Neural cell (in vitro differentiated cells): Measurements from ENCODE around the gene ATP6AP1. TPM values are rescaled to one million over a fixed set of nuclear protein-coding genes. Genes with fewer than 3 reads are reported as not detected.

Experiments used
- H2AFZ ChIP-seq: fragments of 200-600, 300-800 bp; sonication (generic), shearing (Covaris generic); 2 replicates; pipeline ENCODE4 v1.6.0; 2014; ENCODE audit warnings: low read depth, mild to moderate bottlenecking, antibody characterized with exemption, low read length, moderate library complexity
- H3F3A ChIP-seq: fragments of 200-600 bp; shearing (Covaris generic); 2 replicates; pipeline ENCODE4 v1.6.1; 2016; ENCODE audit warnings: mild to moderate bottlenecking, moderate library complexity, mixed read lengths, antibody characterized with exemption, low read length; ENCODE audit not compliant: insufficient read depth, poor library complexity, severe bottlenecking
- H3K27ac ChIP-seq: fragments of 200-600, 300-800 bp; sonication (generic), shearing (Covaris generic); 2 replicates; pipeline ENCODE4 v1.5.1; 2014; ENCODE audit warnings: mild to moderate bottlenecking, low read length, moderate library complexity
- H3K27me3 ChIP-seq: fragments of 300-800, 200-600 bp; sonication (generic), shearing (Covaris generic); 2 replicates; pipeline ENCODE4 v1.6.0; 2014; ENCODE audit warnings: mild to moderate bottlenecking, low read depth, low read length, moderate library complexity; ENCODE audit not compliant: insufficient read depth
- H3K36me3 ChIP-seq: fragments of 300-800, 200-600 bp; sonication (generic), shearing (Covaris generic); 2 replicates; pipeline ENCODE4 v1.5.1; 2014; ENCODE audit warnings: mild to moderate bottlenecking, antibody characterized with exemption, low read length, moderate library complexity; ENCODE audit not compliant: insufficient read depth
- H3K4me2 ChIP-seq: fragments of 300-800, 200-600 bp; sonication (generic), shearing (Covaris generic); 2 replicates; pipeline ENCODE4 v1.6.0; 2014; ENCODE audit warnings: mild to moderate bottlenecking, low read length
- H3K4me3 ChIP-seq: fragments of 300-800, 200-600 bp; sonication (generic), shearing (Covaris generic); 2 replicates; pipeline ENCODE4 v1.5.1; 2014; ENCODE audit warnings: mild to moderate bottlenecking, low read length, moderate library complexity
- H3K79me2 ChIP-seq: fragments of 200-600 bp; shearing (Covaris generic); replicated peaks from 2 replicates; pipeline ENCODE4 v1.6.0; 2014; ENCODE audit warnings: mild to moderate bottlenecking, low read length, moderate library complexity; ENCODE audit not compliant: insufficient read depth
- H3K9ac ChIP-seq: fragments of 300-800, 200-600 bp; sonication (generic), shearing (Covaris generic); 2 replicates; pipeline ENCODE4 v1.6.1; 2016; ENCODE audit warnings: mild to moderate bottlenecking, low read length, mixed read lengths
- H3K9me2 ChIP-seq: fragments of 200-600 bp; shearing (Covaris generic); 2 replicates; pipeline ENCODE4 v1.6.1; 2016; ENCODE audit warnings: mild to moderate bottlenecking, low read length, mixed read lengths; ENCODE audit not compliant: insufficient read depth
- H3K9me3 ChIP-seq: fragments of 200-600, 300-800 bp; sonication (generic), shearing (Covaris generic); 2 replicates; pipeline ENCODE4 v1.6.1; 2016; ENCODE audit warnings: mild to moderate bottlenecking, mixed run types, low read length, moderate library complexity, mixed read lengths
- H4K20me1 ChIP-seq: fragments of 200-600 bp; shearing (Covaris generic); 2 replicates; pipeline ENCODE4 v1.6.1; 2016; ENCODE audit warnings: mild to moderate bottlenecking, mixed run types; ENCODE audit not compliant: insufficient read depth
- EP300 ChIP-seq: fragments of 450-650 bp; conservative IDR thresholded peaks from 2 replicates; pipeline ENCODE4 v1.6.1; 2014; ENCODE audit warnings: antibody characterized with exemption, mild to moderate bottlenecking, moderate library complexity; ENCODE audit not compliant: poor library complexity, severe bottlenecking
- EZH2 ChIP-seq: fragments of 200-600, 300-800 bp; shearing (Covaris generic), sonication (generic); IDR thresholded peaks from 2 replicates; pipeline ENCODE4 v1.6.1; 2014; ENCODE audit warnings: antibody characterized with exemption, low read length, borderline replicate concordance, mild to moderate bottlenecking; ENCODE audit not compliant: insufficient read depth, poor library complexity, severe bottlenecking
- MXI1 ChIP-seq: fragments of 450-650 bp; conservative IDR thresholded peaks from 2 replicates; pipeline ENCODE4 v1.6.1; 2014; ENCODE audit warnings: antibody characterized with exemption, mild to moderate bottlenecking; ENCODE audit not compliant: poor library complexity, severe bottlenecking
- POLR2AphosphoS5 ChIP-seq: IDR thresholded peaks from 2 replicates; pipeline ENCODE4 v1.6.1; 2012
- RAD21 ChIP-seq: fragments of 450-650 bp; conservative IDR thresholded peaks from 2 replicates; pipeline ENCODE4 v1.6.1; 2014; ENCODE audit warnings: antibody characterized with exemption, mild to moderate bottlenecking, moderate library complexity
- REST ChIP-seq: IDR thresholded peaks from 2 replicates; pipeline ENCODE4 v1.6.1; 2012; ENCODE audit warnings: borderline replicate concordance
- SMC3 ChIP-seq: fragments of 450-650 bp; conservative IDR thresholded peaks from 2 replicates; pipeline ENCODE4 v1.6.1; 2014; ENCODE audit warnings: antibody characterized with exemption, mild to moderate bottlenecking, moderate library complexity; ENCODE audit not compliant: poor library complexity
- TAF1 ChIP-seq: IDR thresholded peaks from 2 replicates; pipeline ENCODE4 v1.6.1; 2012; ENCODE audit warnings: low read depth
- polyA plus RNA-seq: library from polyadenylated mRNA; depleted of rRNA; stranded (reverse); fragments of >200 nt; gene quantifications from 2 replicates; pipeline ENCODE4 v1.2.3, GENCODE V29; 2014
- TF ChIP-seq, protein P1 (sequence below): fragments of 450-650 bp; IDR thresholded peaks from 2 replicates; pipeline ENCODE4 v1.5.1; 2014; ENCODE audit warnings: antibody characterized with exemption, mild to moderate bottlenecking, moderate library complexity; ENCODE audit not compliant: poor library complexity, severe bottlenecking

The ATP6AP1 gene
- polyA plus RNA-seq, 1 donor from 2014 or later: 126 TPM

GRCh38 chrX:154396973-154397887 is 31.2 kb upstream of the ATP6AP1 start:
- TF ChIP-seq EP300: no peak
- TF ChIP-seq TAF1: no peak
- TF ChIP-seq EZH2: no peak
- TF ChIP-seq RAD21: no peak
- no peak for TF ChIP-seq SMC3
- no peak for TF ChIP-seq MXI1
- TF ChIP-seq, protein P1, sequence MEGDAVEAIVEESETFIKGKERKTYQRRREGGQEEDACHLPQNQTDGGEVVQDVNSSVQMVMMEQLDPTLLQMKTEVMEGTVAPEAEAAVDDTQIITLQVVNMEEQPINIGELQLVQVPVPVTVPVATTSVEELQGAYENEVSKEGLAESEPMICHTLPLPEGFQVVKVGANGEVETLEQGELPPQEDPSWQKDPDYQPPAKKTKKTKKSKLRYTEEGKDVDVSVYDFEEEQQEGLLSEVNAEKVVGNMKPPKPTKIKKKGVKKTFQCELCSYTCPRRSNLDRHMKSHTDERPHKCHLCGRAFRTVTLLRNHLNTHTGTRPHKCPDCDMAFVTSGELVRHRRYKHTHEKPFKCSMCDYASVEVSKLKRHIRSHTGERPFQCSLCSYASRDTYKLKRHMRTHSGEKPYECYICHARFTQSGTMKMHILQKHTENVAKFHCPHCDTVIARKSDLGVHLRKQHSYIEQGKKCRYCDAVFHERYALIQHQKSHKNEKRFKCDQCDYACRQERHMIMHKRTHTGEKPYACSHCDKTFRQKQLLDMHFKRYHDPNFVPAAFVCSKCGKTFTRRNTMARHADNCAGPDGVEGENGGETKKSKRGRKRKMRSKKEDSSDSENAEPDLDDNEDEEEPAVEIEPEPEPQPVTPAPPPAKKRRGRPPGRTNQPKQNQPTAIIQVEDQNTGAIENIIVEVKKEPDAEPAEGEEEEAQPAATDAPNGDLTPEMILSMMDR: no peak
- no peak for TF ChIP-seq POLR2AphosphoS5
- TF ChIP-seq REST: no peak
- Histone ChIP-seq H3K9ac (peak overlapping the region; percentile 97), H3K36me3 (no peaks in the 10 kb centered on the region), H3K9me2 (no peaks in the 10 kb centered on the region), H2AFZ (no peak overlapping the region), H3K4me3 (peak overlapping the region; percentile 81), H3K79me2 (peaks cover 4% of the 10 kb centered on the region), H3F3A (no peaks in the 10 kb centered on the region), H3K27ac (peak overlapping the region; percentile 95), H3K9me3 (no peaks in the 10 kb centered on the region), H3K27me3 (no peaks in the 10 kb centered on the region), H4K20me1 (peaks cover 5% of the 10 kb centered on the region), H3K4me2 (peak overlapping the region; percentile 30)

DNA sequence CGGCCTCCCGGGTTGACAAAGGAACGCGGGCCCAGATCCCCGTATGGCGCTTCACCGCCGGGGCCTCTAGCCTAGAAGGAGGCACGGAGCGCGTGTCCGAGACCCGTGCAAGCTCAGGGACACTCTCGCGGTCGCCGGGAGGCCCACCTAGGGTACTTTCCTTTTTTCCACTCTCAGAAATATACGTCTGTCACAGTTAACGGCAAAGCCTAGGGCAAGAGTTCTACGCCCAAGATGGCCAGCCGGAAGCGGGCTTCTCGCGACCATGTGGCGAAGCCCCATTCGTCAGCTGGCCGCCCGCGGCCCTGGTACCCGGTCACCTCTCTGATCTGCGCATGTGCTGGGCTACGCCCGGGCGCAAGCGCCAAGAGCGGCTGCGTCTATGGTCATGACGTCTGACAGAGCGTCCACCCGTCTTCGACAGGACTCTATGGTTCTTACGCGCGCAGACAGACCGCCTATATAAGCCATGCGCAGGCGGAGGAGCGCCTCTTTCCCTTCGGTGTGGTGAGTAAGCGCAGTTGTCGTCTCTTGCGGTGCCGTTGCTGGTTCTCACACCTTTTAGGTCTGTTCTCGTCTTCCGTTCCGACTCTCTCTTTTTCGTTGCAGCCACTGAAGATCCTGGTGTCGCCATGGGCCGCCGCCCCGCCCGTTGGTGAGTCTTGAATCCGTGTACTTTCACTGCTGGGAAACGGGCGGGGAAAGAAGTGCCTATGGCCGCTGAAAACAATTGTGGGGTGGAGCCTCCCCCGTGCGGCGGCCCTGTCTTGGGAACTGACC is 30.4 kb upstream of the ATP6AP1 start, which contains the start of gene RPL10:
RPL10 (plus strand) TSS at position 490 of the 780 bp plus-strand sequence; CDS start at position 633, 143 bp downstream.
- H3K79me2 ChIP-seq: peaks cover 4% of the 10 kb centered on the region
- no peaks in the 10 kb centered on the region for H3K9me2 ChIP-seq
- peak within 1 kb of the TSS; percentile 39 for H3K4me2 ChIP-seq
- peak within 1 kb of the TSS; percentile 97 for H3K9ac ChIP-seq
- peak within 1 kb of the TSS; percentile 81 for H3K4me3 ChIP-seq
- TF ChIP-seq MXI1: no peak
- peak; percentile 96 for TF ChIP-seq TAF1
- TF ChIP-seq REST: peak; percentile 80
- TF ChIP-seq POLR2AphosphoS5: peak; percentile 98
- TF ChIP-seq, protein P1: no peak
- no peak for TF ChIP-seq SMC3
- H3F3A ChIP-seq: no peaks in the 10 kb centered on the region
- no peaks in the 10 kb centered on the region for H3K9me3 ChIP-seq
- H3K27ac ChIP-seq: peak within 1 kb of the TSS; percentile 95
- H2AFZ ChIP-seq: no peak within 1 kb of the TSS
- H4K20me1 ChIP-seq: peaks cover 5% of the 10 kb centered on the region
- no peaks in the 10 kb centered on the region for H3K36me3 ChIP-seq
- no peaks in the 10 kb centered on the region for H3K27me3 ChIP-seq
